Heart right ventricle (tissue), 16 donors: ENCODE data around the gene GMDS. TPM values are rescaled to one million over a fixed set of nuclear protein-coding genes. Genes with fewer than 3 reads are reported as not detected.

ENCODE experiments used
- ATAC-seq, 8 donors: fragments of 200-7000 bp; cut with Tn5 transposase; one replicate each; pipeline ENCODE4 v1.9.1; 2020; ENCODE audit warnings: mild to moderate bottlenecking in 8 of 8, moderate library complexity in 8 of 8, moderate number of reproducible peaks in 1 of 8
- DNase-seq, 2 donors: peaks; one replicate each; pipeline ENCODE4 v3.0.0-alpha.2; 2020
- H3K27ac ChIP-seq, 10 donors: fragments of 200-600 bp; sonication (generic) in 2 of 10; one replicate each; pipeline versions ENCODE4 v1.5.0 to v1.8.0; 2020 to 2022; ENCODE audit warnings: mild to moderate bottlenecking in 3 of 10
- H3K27me3 ChIP-seq, 7 donors: fragments of 200-600 bp; one replicate each; pipeline ENCODE4 v1.8.0; 2021 to 2022; ENCODE audit warnings: mild to moderate bottlenecking in 2 of 7
- H3K36me3 ChIP-seq, 9 donors: fragments of 200-600 bp; sonication (generic) in 1 of 9; one replicate each; pipeline versions ENCODE4 v1.5.0 to v1.8.0; 2020 to 2022; ENCODE audit warnings: mild to moderate bottlenecking in 2 of 9
- H3K4me1 ChIP-seq, 9 donors: fragments of 200-600 bp; sonication (generic) in 1 of 9; one replicate each; pipeline versions ENCODE4 v1.5.0 to v1.8.0; 2020 to 2022; ENCODE audit warnings: mild to moderate bottlenecking in 4 of 9
- H3K4me3 ChIP-seq, 10 donors: fragments of 200-600 bp; sonication (generic) in 2 of 10; one replicate each; pipeline versions ENCODE4 v1.5.0 to v1.8.0; 2020 to 2022; ENCODE audit warnings: mild to moderate bottlenecking in 7 of 10, moderate library complexity in 2 of 10
- H3K9me3 ChIP-seq, 11 donors: fragments of 200-600 bp in 10 of 11; sonication (generic) in 2 of 11; one replicate each; pipeline versions ENCODE4 v1.5.0 to v1.8.0; 2013 to 2022; ENCODE audit warnings: mild to moderate bottlenecking in 2 of 11, control low read depth in 1 of 11, moderate library complexity in 1 of 11
- WGBS, 2 donors: extraction: QIAGEN DNeasy Blood & Tissue Kit; methylation state at CpG; one replicate each; pipeline ENCODE4 v1.1.7; 2013; ENCODE audit warnings: inconsistent platforms in 1 of 2; 5-methylcytosine and 5-hydroxymethylcytosine counted together
- intact Hi-C, 10 donors: fragments of 100-400 bp; cut with DNase I; formaldehyde crosslinking; loops; one replicate each; pipeline versions ENCODE4 v1.11.1 to v1.14.2; 2022
- polyA plus RNA-seq, 2 donors: library from polyadenylated mRNA; stranded (reverse); fragments of 200-250 nt; gene quantifications; one replicate each; pipeline ENCODE4 v1.2.3, GENCODE V29; 2013
- total RNA-seq, 10 donors: library from RNA; stranded (reverse); fragmentation: NEBNext Ultra II Directional in 3 of 10; extraction: Animal tissue kit (Norgen Biotek cat#: 25700) in 3 of 10; gene quantifications; one replicate each; pipeline versions ENCODE4 v1.2.1 to v1.2.4, GENCODE V29; 2021 to 2023
- TF ChIP-seq, protein P1 (sequence below), 9 donors: fragments of 200-600 bp; sonication (generic) in 2 of 9; IDR thresholded peaks; one replicate each; pipeline versions ENCODE4 v1.5.0 to v1.8.0; 2021 to 2022; ENCODE audit warnings: antibody characterized with exemption in 9 of 9, mild to moderate bottlenecking in 5 of 9, moderate library complexity in 1 of 9
- donor health status: Arrhythmogenic right ventricular cardiomyopathy.
- donor health status: ischemic (EF 13 %, LVEDD 7.1; RV severe dilation, severe dysfunction).
- donor health status: healthy with polysubstance abuse.
- donor health status: DM: no; HTN: yes; CAD: no.
- donor health status: DM: no; HTN: no; CAD: no.
- donor health status: ischemic (EF 25% LVEDD 6.9; RV normal size, moderate dysfunction).
- donor health status: ischemic (EF 25% LVEDD 5.7; RV mildly dilated, moderate dysfunction).
- donor health status: healthy.
- donor health status: DM: yes; HTN: yes; CAD: no.
- donor health status: Ischemic cardiomyopathy.
- donor health status: ischemic (EF 35%, LVEDD 5.7; RV mildly dilated, moderate dysfunction).
- donor health status: nonischemic (EF 11% LVEDD 7.7; RV severe dilation, severe dysfunction).
- donor health status: DM: yes; HTN: yes; CAD: no.
- donor health status: PGD.
- donor health status: ischemic (EF 29% LVEDD 5.4; RV normal size, mild dysfunction).
- donor health status: nonischemic (EF 23%, LVEDD 6.1; RV moderate dilation, normal function).

Gene GMDS
- total and polyA plus RNA-seq, 12 donors = 5.0 to 10.6 (median 6.9) TPM

DNA sequence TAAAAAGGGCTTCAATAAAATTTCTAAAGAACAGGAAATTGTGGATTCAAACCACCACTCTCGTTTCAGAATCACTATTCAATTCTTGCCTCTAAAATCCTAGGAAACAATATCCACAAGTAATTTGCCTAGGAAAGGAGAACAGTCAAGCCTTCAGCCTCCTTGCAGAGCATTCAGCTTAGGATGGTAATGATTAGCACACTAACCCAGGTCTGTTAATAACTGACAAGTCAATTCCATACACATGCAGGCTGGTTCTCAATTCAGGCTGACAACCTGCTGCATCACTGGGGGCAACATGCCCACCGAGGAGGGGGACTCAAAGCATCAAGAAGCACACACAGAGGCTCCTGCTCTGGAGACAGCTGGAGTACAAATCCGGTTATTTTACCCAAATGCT, 57.6 kb downstream of the GMDS start:
- no peaks in the 10 kb centered on the region for H3K9me3 ChIP-seq
- ATAC-seq (no peak), DNase-seq (no peak)
- no peak overlapping the region for H3K4me3 ChIP-seq
- no peaks in the 10 kb centered on the region for H3K4me1 ChIP-seq
- intact Hi-C loops = no loop called here
- 83 to 89% methylated on average over 3 of the region's 3 CpGs for WGBS, 2 donors
- H3K36me3 ChIP-seq = no peaks in the 10 kb centered on the region
- TF ChIP-seq, protein P1, sequence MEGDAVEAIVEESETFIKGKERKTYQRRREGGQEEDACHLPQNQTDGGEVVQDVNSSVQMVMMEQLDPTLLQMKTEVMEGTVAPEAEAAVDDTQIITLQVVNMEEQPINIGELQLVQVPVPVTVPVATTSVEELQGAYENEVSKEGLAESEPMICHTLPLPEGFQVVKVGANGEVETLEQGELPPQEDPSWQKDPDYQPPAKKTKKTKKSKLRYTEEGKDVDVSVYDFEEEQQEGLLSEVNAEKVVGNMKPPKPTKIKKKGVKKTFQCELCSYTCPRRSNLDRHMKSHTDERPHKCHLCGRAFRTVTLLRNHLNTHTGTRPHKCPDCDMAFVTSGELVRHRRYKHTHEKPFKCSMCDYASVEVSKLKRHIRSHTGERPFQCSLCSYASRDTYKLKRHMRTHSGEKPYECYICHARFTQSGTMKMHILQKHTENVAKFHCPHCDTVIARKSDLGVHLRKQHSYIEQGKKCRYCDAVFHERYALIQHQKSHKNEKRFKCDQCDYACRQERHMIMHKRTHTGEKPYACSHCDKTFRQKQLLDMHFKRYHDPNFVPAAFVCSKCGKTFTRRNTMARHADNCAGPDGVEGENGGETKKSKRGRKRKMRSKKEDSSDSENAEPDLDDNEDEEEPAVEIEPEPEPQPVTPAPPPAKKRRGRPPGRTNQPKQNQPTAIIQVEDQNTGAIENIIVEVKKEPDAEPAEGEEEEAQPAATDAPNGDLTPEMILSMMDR (IDR thresholded peaks at IDR 0.05) = no peak
- H3K27ac ChIP-seq = no peak overlapping the region
- H3K27me3 ChIP-seq = no peaks in the 10 kb centered on the region

DNA sequence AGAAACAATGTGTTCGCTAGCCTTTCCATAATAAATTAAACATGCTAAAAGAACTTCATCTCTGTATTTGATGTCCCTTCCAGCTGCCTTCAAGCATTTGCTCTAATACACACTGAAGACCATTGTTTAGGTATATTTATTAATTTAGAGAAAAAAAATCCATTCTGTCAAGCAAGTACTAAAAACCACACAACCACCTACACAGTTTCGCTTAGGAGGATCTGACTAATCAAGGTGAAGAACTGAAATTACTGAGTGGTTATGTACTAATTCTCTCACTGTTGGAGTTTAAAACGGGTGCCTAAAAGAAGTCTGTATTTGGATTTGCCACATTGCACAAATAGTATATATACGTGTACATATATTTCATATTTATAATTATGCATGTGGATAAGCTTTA, 58.9 kb downstream of the GMDS start:
- intact Hi-C loops = no loop called here
- Histone ChIP-seq H3K36me3 (no peaks in the 10 kb centered on the region), H3K4me3 (no peak overlapping the region), H3K9me3 (no peaks in the 10 kb centered on the region), H3K27ac (no peak overlapping the region), H3K4me1 (no peaks in the 10 kb centered on the region), H3K27me3 (no peaks in the 10 kb centered on the region)
- ATAC-seq (no peak), DNase-seq (no peak)
- 94 to 95% methylated on average over 4 of the region's 4 CpGs for WGBS, 2 donors
- TF ChIP-seq, protein P1 (IDR thresholded peaks at IDR 0.05) = no peak

DNA sequence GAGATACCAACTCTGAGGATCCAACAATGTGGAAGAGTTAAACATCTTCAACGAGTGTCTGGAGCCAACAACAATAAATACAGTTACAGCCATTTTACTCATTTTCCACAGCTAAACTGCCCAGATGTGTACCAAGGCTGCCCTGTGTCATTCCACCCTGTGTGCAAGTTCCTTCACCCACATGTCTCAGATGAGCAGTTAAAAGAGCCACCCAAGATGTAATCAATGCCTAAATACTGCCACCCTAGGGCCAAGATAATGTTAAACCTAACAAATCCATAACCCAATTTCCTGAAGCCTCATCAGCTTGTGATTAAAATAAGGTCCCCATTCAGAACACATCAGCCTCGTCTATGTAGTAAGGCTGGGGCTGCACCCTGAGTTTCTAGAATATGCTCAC, 59.9 kb downstream of the GMDS start:
- H3K4me3 ChIP-seq = no peak overlapping the region
- H3K36me3 ChIP-seq = no peaks in the 10 kb centered on the region
- H3K4me1 ChIP-seq = no peaks in the 10 kb centered on the region
- no peaks in the 10 kb centered on the region for H3K9me3 ChIP-seq
- intact Hi-C loops = no loop called here
- TF ChIP-seq, protein P1 (IDR thresholded peaks at IDR 0.05) = no peak
- 82 to 88% methylated on average over 2 of the region's 2 CpGs for WGBS, 2 donors
- ATAC-seq = no peak
- H3K27ac ChIP-seq = no peak overlapping the region
- no peaks in the 10 kb centered on the region for H3K27me3 ChIP-seq
- DNase-seq = no peak

DNA sequence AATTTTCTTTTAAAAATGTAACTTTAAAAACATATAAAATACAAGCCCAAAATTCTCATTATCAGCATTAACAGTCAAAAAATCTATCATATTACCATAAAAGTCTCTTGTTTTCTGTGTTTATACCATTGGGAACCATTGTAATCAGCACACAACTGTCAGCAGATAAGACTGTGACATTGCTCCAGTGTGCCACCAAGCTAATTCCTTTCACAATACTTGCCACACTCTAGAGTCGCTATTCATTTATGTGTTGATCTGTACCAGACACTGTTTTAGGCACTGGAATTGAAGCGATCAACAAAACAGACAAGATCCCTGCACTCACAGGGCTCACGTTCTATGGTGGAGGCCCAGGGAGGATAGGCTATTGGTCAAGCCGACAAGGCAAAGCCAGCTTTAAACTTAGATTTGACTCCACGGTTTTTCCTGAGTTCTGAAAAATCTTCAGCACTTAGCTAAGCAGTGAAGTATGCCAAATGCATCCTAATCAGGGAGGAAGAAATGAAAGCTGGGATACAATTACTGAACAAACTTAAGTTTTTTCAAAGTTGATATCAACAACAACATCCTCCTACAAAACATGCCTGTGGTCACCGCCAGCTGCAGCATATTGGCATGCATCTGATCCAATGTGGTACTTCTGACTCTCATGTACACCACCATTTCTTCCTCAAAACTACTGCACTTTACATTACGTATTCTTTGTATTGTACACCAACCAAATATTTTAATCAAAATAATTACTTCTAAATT, 60.5 kb downstream of the GMDS start:
- Histone ChIP-seq H3K9me3 (no peaks in the 10 kb centered on the region), H3K4me1 (no peaks in the 10 kb centered on the region), H3K36me3 (no peaks in the 10 kb centered on the region), H3K4me3 (no peak overlapping the region), H3K27me3 (no peaks in the 10 kb centered on the region), H3K27ac (no peak overlapping the region)
- DNase-seq = no peak
- TF ChIP-seq, protein P1 (IDR thresholded peaks at IDR 0.05) = no peak
- 76 to 77% methylated on average over 7 of the region's 7 CpGs for WGBS, 2 donors
- intact Hi-C loops = no loop called here
- no peak for ATAC-seq
